ENCODE results near the gene SSB.

GRCh38 chr2:169859423-169859822 is 60.8 kb downstream of the SSB start:
- TF ChIP-seq GATA2 (IDR thresholded peaks at IDR 0.05; ENCODE audit: low read depth, low read length): no peak
- no peak for TF ChIP-seq GATA3 (IDR thresholded peaks at IDR 0.05; ENCODE audit: low read depth, low read length)

Measured in SH-SY5Y (cell line).